Stomach (tissue), 9 donors: ENCODE measurements around the gene TDRD3. TPM values are rescaled to one million over a fixed set of nuclear protein-coding genes. Genes with fewer than 3 reads are reported as not detected.
A peak's percentile ranks its signal among the peaks of the same experiment; 100 is the strongest.

Source experiments
- DNase-seq, 2 donors: peaks; one replicate each; pipeline versions ENCODE4 v3.0.0 to v3.0.0-alpha.2; 2013 to 2019
- H3K27ac ChIP-seq, 5 donors: fragments of 200-600 bp in 4 of 5; sonication (generic) in 4 of 5; one replicate each; pipeline ENCODE4 v1.5.1; 2013 to 2019; ENCODE audit warnings: mild to moderate bottlenecking in 1 of 5, moderate library complexity in 1 of 5
- H3K27me3 ChIP-seq, 3 donors: fragments of 200-600 bp; sonication (generic); one replicate each; pipeline ENCODE4 v1.5.1; 2017 to 2019; ENCODE audit warnings: mixed run types in 1 of 3
- H3K36me3 ChIP-seq, 4 donors: fragments of 200-600 bp; sonication (generic); 1 replicate in 3 of 4; 2 replicates in 1 of 4; pipeline ENCODE4 v1.5.1; 2016 to 2019
- H3K4me1 ChIP-seq, 4 donors: fragments of 200-600 bp; sonication (generic); one replicate each; pipeline ENCODE4 v1.5.1; 2016 to 2019
- H3K4me3 ChIP-seq, 4 donors: fragments of 200-600 bp; sonication (generic) in 3 of 4; one replicate each; pipeline ENCODE4 v1.5.1; 2016 to 2019; ENCODE audit warnings: mild to moderate bottlenecking in 1 of 4
- H3K9me3 ChIP-seq, 4 donors: fragments of 200-600 bp; sonication (generic); one replicate each; pipeline ENCODE4 v1.5.1; 2016 to 2019
- CTCF ChIP-seq, 7 experiments: fragments of 450-650 bp in 4 of 7; fragments of 200-600 bp in 3 of 7; sonication (generic) in 3 of 7; IDR thresholded peaks; one replicate each; pipeline ENCODE4 v1.5.1; 2016 to 2019; ENCODE audit warnings: antibody characterized with exemption in 7 of 7, control low read depth in 2 of 7, mild to moderate bottlenecking in 1 of 7
- EP300 ChIP-seq: sonication (generic); formaldehyde crosslinking; IDR thresholded peaks from one replicate; pipeline ENCODE4 v1.6.1; 2017; ENCODE audit warnings: antibody characterized with exemption
- POLR2A ChIP-seq, 4 donors: fragments of 450-650 bp; IDR thresholded peaks; one replicate each; pipeline ENCODE4 v1.6.1; 2016; ENCODE audit warnings: antibody characterized with exemption in 4 of 4, control low read depth in 2 of 4, mild to moderate bottlenecking in 1 of 4, moderate library complexity in 1 of 4
- POLR2AphosphoS5 ChIP-seq, 3 donors: sonication (generic); formaldehyde crosslinking; IDR thresholded peaks; one replicate each; pipeline ENCODE4 v1.6.1; 2016; ENCODE audit warnings: antibody characterized with exemption in 3 of 3
- WGBS, 5 donors: extraction: QIAGEN DNeasy Blood & Tissue Kit in 3 of 5; methylation state at CpG; one replicate each; pipeline versions ENCODE4 v1.1.5 to v1.1.7; 2013 to 2018; 5-methylcytosine and 5-hydroxymethylcytosine counted together
- intact Hi-C: fragments of 100-400 bp; cut with DNase I; formaldehyde crosslinking; loops from one replicate; pipeline ENCODE4 v1.15.1; 2023; ENCODE audit warnings: low total_unique reads
- polyA plus RNA-seq, 3 donors: library from polyadenylated mRNA; stranded (reverse); fragments of 200-250 nt; gene quantifications; one replicate each; pipeline ENCODE4 v1.2.3, GENCODE V29; 2013
- total RNA-seq, 5 donors: library from RNA; depleted of rRNA; stranded (reverse); fragments of >200 nt; gene quantifications; one replicate each; pipeline versions ENCODE4 v1.1.0 to v1.2.3, GENCODE V29; 2014 to 2016
- donor health status: healthy with polysubstance abuse.
- donor health status: Bipolar disorder and iron deficiency.
- donor health status: healthy.

The TDRD3 gene
- total and polyA plus RNA-seq, 8 donors, result 9.7 to 67.1 (median 24.2) TPM

- DNase-seq, result no peak
- intact Hi-C loops, result no loop called here
- Histone ChIP-seq H3K27ac (peak overlapping the region in 2 of 5 donors; percentile 6 to 40), H3K27me3 (no peaks in the 10 kb centered on the region), H3K4me3 (no peak overlapping the region), H3K9me3 (no peaks in the 10 kb centered on the region), H3K4me1 (peaks cover 31 to 82% (median 47%) of the 10 kb centered on the region in 4 donors), H3K36me3 (no peaks in the 10 kb centered on the region)
- no peak for TF ChIP-seq POLR2A (IDR thresholded peaks at IDR 0.05)
- no peak for TF ChIP-seq POLR2AphosphoS5 (IDR thresholded peaks at IDR 0.05)
- TF ChIP-seq CTCF (IDR thresholded peaks at IDR 0.05), result no peak
- no peak for TF ChIP-seq EP300
- 22 to 56% (median 53%) methylated on average over 1 of the region's 1 CpG for WGBS, 5 donors
These were observed 14.4 kb downstream of the TDRD3 start for GRCh38 chr13:60411464-60411863.

GRCh38 chr13:60411983-60412382, 15.0 kb downstream of the TDRD3 start:
- Histone ChIP-seq H3K27me3 (no peaks in the 10 kb centered on the region), H3K4me1 (peaks cover 31 to 77% (median 47%) of the 10 kb centered on the region in 4 donors), H3K4me3 (no peak overlapping the region), H3K27ac (peak overlapping the region in 2 of 5 donors; percentile 6 to 63), H3K9me3 (no peaks in the 10 kb centered on the region), H3K36me3 (no peaks in the 10 kb centered on the region)
- TF ChIP-seq POLR2A (IDR thresholded peaks at IDR 0.05) (no peak), EP300 (no peak), CTCF (IDR thresholded peaks at IDR 0.05) (no peak), POLR2AphosphoS5 (IDR thresholded peaks at IDR 0.05) (no peak)
- no peak for DNase-seq
- intact Hi-C loops, result no loop called here
- 45 to 55% (median 51%) methylated on average over 2 of the region's 2 CpGs for WGBS, 5 donors

- no peak for DNase-seq
- intact Hi-C loops, result no loop called here
- Histone ChIP-seq H3K27me3 (no peaks in the 10 kb centered on the region), H3K4me3 (no peak overlapping the region), H3K9me3 (no peaks in the 10 kb centered on the region), H3K27ac (peak overlapping the region in 2 of 5 donors; percentile 29 to 63), H3K36me3 (no peaks in the 10 kb centered on the region), H3K4me1 (peaks cover 31 to 74% (median 47%) of the 10 kb centered on the region in 4 donors)
- TF ChIP-seq CTCF (IDR thresholded peaks at IDR 0.05) (no peak), EP300 (no peak)
- WGBS, 5 donors, result 37 to 65% (median 44%) methylated on average over 3 of the region's 3 CpGs
These were observed 16.0 kb downstream of the TDRD3 start for GRCh38 chr13:60412909-60413616.

- H3K4me1 ChIP-seq, result peaks cover 31 to 63% (median 45%) of the 10 kb centered on the region in 4 donors
- H3K27me3 ChIP-seq, result no peaks in the 10 kb centered on the region
- H3K36me3 ChIP-seq, result no peaks in the 10 kb centered on the region
- DNase-seq, result no peak
- H3K9me3 ChIP-seq, result no peaks in the 10 kb centered on the region
- TF ChIP-seq POLR2A (IDR thresholded peaks at IDR 0.05) (no peak), CTCF (IDR thresholded peaks at IDR 0.05) (no peak), EP300 (no peak), POLR2AphosphoS5 (IDR thresholded peaks at IDR 0.05) (no peak)
- peak overlapping the region in 1 of 5 donors; percentile 63 for H3K27ac ChIP-seq
- no peak overlapping the region for H3K4me3 ChIP-seq
- intact Hi-C loops, result no loop called here
These were observed 17.2 kb downstream of the TDRD3 start for GRCh38 chr13:60414177-60414576.
